HG03066 (cell line): ENCODE results near the gene EMC1.
"Not testable (repeated sequence)": the region's sequence is repeated elsewhere in the genome, so short reads cannot be mapped to it uniquely, and the experiment has no call there.

Source experiments
- ATAC-seq: cut with Tn5 transposase; IDR thresholded peaks from one replicate; pipeline ENCODE4 v1.9.1; 2021; ENCODE audit warnings: low read depth; ENCODE audit not compliant: unreplicated experiment

EMC1 gene

GRCh38 chr1:19262047-19262446 lies 10.7 kb upstream of the EMC1 start:
- ATAC-seq, result no peak

GRCh38 chr1:19260211-19261138 lies 9.2 kb upstream of the EMC1 start:
- ATAC-seq, result no peak

- ATAC-seq, result no peak
These were observed 7.0 kb upstream of the EMC1 start for GRCh38 chr1:19258353-19258752.

- no peak for ATAC-seq
These were observed 6.0 kb upstream of the EMC1 start for GRCh38 chr1:19257178-19257914.

GRCh38 chr1:19256301-19256700 lies 5.0 kb upstream of the EMC1 start:
- ATAC-seq, result not testable (repeated sequence)

GRCh38 chr1:19255288-19255687 lies 4.0 kb upstream of the EMC1 start:
- ATAC-seq, result no peak

GRCh38 chr1:19254416-19254815 lies 3.1 kb upstream of the EMC1 start:
- no peak for ATAC-seq

- ATAC-seq, result no peak
These were observed 557 bp downstream of the EMC1 start for GRCh38 chr1:19250629-19251304.

GRCh38 chr1:19240673-19241538 lies 10.4 kb downstream of the EMC1 start:
- peak; percentile 58 for ATAC-seq

GRCh38 chr1:19239876-19240275 lies 11.4 kb downstream of the EMC1 start:
- ATAC-seq, result no peak

GRCh38 chr1:19234224-19234623 lies 17.1 kb downstream of the EMC1 start:
- no peak for ATAC-seq

- no peak for ATAC-seq
These were observed 18.8 kb downstream of the EMC1 start for GRCh38 chr1:19232524-19232846.

- not testable (repeated sequence) for ATAC-seq
These were observed 19.4 kb downstream of the EMC1 start for GRCh38 chr1:19231736-19232523.

- no peak for ATAC-seq
These were observed 21.4 kb downstream of the EMC1 start for GRCh38 chr1:19229828-19230325.

GRCh38 chr1:19229229-19229628 lies 22.1 kb downstream of the EMC1 start:
- ATAC-seq, result no peak

- ATAC-seq, result no peak
These were observed 28.1 kb downstream of the EMC1 start for GRCh38 chr1:19222979-19223824.

- no peak for ATAC-seq
These were observed 28.8 kb downstream of the EMC1 start for GRCh38 chr1:19222573-19222972.

- ATAC-seq, result no peak
These were observed 30.3 kb downstream of the EMC1 start for GRCh38 chr1:19220991-19221390.
